ENCODE data around the gene GPR137C.

GPR137C gene

DNA sequence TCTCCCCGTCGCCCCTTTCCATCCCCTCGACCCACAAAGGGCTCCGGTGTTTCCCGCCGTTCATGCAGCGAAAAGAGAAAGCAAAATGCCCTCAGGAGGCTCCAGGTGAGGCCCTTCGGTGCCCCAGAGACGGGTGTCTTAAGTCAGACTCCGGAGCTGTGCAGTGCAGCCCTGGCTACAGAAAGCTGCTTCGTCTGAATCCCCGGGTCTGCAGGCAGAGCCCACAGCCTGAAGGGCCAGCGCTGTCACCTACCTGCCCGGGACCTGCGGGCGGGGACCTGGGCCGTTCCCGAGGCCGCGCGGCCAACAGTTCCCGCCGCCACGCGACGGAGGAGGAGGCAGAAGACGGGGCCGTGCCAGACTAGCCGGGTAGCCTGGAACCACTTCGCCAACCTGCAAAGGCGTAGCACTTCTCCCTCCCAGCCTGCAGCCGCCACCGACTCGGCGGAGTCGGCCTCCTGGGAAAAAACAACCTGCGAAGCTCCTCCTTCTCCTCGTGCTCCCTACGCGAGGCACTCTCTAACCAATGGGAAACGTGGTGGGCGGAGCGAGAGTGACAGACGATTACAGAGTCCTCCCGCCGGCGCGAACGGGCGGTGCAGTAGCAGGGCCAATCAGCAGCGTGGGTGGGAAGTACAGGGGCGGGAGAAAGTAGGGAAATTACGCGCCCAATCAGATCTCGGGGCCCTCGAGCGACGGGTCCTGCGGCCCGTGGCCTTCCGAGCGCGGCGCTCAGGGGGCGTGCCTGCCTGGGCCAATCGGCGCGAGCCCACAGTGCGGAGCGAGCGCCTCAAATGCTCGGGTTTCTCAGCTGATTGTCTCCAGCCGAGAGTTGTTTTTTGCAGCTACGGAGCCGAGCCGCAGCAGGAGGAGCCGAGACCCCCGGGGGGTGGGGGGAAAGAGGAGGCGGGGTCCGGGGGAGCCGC is at the start of gene GPR137C, which contains the start of gene TXNDC16:
Gene GPR137C (plus strand): TSS at position 774 of the 926 bp plus-strand sequence. CDS start 312 bp downstream, outside the sequence.
Gene TXNDC16 (minus strand): TSS at position 443 of the 926 bp plus-strand sequence. CDS start 8,948 bp downstream, outside the sequence.
- peak; percentile 97 for DNase-seq (ENCODE audit: low read depth)
- no peak for TF ChIP-seq CTCF (IDR thresholded peaks at IDR 0.05; ENCODE audit: low read depth, low read length, missing control alignments)
- peak within 1 kb of the TSS; percentile 76 for H3K4me3 ChIP-seq (ENCODE audit: low read depth, low read length)

- no peak for DNase-seq (ENCODE audit: low read depth)
- no peak overlapping the region for H3K4me3 ChIP-seq (ENCODE audit: low read depth, low read length)
- no peak for TF ChIP-seq CTCF (IDR thresholded peaks at IDR 0.05; ENCODE audit: low read depth, low read length, missing control alignments)
Observed at GRCh38 chr14:52513249-52513648, 39.4 kb upstream of the GPR137C start.

DNA sequence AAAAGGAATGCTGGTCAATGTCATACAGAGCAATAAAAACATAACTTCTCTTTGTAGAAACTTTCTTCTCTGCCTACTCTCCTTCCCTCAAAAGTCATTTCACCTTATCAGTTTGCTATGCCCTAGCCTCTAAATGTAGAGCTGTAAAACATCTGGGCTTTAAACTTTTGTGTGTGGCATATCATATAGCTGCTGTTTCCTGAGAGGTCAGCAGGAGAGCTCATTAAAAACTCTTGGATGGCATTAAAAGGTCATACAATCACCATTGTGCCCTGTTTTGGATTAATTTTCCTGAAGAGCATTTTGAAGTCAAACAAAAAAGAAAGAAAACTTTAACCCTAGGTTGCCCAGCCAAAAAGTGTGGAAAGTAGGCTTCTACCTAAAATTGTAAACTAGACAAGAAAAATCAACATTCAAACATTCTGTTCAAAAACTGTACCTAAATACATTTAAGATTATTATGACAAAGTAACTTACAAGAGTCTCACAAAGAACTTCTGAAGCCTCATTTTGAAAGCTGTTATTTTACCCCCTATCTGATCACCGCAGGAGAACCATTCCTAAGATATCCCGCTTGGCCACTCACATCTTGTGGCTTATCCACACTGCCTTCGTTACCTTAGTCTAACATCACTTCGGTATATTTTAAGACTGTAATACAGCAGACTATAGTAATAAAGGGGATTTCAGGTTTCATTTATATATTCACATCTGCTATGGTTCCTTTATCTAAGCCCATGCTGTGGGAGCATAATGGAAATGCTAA is 38.4 kb upstream of the GPR137C start:
- no peak overlapping the region for H3K4me3 ChIP-seq (ENCODE audit: low read depth, low read length)
- TF ChIP-seq CTCF (IDR thresholded peaks at IDR 0.05; ENCODE audit: low read depth, low read length, missing control alignments): no peak
- DNase-seq (ENCODE audit: low read depth): no peak

DNA sequence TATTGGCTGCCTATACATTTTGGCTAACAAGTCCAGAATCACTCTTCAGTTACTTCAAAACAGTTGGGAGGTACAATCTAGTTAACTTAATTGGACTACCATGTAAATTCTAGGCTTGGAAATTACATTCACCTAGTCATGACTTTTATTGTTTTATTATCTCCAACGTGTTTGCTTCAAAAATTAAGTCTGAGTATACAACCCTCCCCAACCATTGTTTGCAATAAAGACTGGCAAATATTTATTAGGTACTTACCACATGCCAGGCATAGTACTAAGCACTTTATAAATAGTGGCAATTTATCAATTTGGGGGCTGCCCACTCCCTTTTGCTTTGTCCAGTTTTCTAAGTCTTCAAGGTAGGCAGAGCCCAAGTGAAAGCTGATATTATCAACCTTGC is 30.6 kb upstream of the GPR137C start:
- no peak for DNase-seq (ENCODE audit: low read depth)
- no peak for TF ChIP-seq CTCF (IDR thresholded peaks at IDR 0.05; ENCODE audit: low read depth, low read length, missing control alignments)
- H3K4me3 ChIP-seq (ENCODE audit: low read depth, low read length): no peak overlapping the region

DNA sequence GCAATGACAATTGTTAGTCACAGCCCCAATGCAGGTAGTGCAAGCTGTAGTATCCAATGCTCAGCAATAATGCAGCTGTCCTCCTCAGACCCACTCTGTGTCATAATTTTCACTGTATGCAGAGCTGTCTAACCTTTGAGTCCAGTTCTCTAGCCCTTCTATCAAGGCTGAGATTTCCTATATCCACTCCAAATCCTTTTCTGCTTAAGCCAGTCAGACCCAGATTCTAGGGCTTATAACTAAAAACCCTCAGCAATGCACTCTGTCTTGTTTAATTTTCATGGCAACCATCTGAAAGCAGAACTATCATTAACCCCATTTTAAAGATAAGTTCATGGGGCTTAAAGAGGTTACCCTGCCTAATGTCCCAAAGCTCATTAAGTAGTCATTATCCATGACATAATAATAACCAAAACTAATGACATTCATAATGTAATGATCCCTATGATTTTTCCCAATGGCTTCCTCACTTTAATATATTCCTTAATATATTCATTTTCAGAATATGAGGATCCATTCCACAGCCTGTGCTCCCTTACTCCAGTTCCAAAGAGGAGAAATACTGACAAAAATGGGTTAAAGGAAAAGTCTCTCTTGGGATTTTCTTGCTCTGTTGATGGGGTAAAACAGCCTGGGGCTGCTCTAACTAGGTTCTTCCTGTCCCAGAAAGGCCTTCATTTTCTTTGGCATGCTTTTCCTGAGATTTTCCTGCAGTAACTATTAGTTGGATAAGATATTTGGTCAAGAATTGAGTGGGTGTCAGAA is 29.9 kb upstream of the GPR137C start:
- TF ChIP-seq CTCF (IDR thresholded peaks at IDR 0.05; ENCODE audit: low read depth, low read length, missing control alignments): no peak
- no peak for DNase-seq (ENCODE audit: low read depth)
- H3K4me3 ChIP-seq (ENCODE audit: low read depth, low read length): no peak overlapping the region

DNA sequence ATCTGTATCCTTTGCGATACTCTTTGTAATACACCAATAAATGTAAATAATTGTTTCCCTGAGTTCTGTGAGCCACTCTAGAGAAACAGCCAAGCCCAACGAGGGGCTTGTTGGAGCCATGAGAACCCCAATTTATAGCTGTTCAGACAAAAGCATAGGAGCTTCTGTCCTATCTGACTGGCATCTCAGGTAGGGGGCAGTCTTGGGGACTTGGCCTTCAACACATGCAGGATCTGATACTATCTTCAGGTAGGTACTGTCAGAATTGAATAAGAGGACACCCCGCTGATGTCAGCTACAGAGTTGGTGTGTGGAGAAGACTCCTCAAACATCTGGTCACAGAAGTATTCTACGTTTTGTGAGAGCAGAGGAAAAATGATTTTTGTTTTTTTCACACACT is 25.6 kb upstream of the GPR137C start:
- no peak for TF ChIP-seq CTCF (IDR thresholded peaks at IDR 0.05; ENCODE audit: low read depth, low read length, missing control alignments)
- DNase-seq (ENCODE audit: low read depth): no peak
- H3K4me3 ChIP-seq (ENCODE audit: low read depth, low read length): no peak overlapping the region
